ENCODE measurements around the gene CDH19.

Gene CDH19, protein sequence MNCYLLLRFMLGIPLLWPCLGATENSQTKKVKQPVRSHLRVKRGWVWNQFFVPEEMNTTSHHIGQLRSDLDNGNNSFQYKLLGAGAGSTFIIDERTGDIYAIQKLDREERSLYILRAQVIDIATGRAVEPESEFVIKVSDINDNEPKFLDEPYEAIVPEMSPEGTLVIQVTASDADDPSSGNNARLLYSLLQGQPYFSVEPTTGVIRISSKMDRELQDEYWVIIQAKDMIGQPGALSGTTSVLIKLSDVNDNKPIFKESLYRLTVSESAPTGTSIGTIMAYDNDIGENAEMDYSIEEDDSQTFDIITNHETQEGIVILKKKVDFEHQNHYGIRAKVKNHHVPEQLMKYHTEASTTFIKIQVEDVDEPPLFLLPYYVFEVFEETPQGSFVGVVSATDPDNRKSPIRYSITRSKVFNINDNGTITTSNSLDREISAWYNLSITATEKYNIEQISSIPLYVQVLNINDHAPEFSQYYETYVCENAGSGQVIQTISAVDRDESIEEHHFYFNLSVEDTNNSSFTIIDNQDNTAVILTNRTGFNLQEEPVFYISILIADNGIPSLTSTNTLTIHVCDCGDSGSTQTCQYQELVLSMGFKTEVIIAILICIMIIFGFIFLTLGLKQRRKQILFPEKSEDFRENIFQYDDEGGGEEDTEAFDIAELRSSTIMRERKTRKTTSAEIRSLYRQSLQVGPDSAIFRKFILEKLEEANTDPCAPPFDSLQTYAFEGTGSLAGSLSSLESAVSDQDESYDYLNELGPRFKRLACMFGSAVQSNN

DNA sequence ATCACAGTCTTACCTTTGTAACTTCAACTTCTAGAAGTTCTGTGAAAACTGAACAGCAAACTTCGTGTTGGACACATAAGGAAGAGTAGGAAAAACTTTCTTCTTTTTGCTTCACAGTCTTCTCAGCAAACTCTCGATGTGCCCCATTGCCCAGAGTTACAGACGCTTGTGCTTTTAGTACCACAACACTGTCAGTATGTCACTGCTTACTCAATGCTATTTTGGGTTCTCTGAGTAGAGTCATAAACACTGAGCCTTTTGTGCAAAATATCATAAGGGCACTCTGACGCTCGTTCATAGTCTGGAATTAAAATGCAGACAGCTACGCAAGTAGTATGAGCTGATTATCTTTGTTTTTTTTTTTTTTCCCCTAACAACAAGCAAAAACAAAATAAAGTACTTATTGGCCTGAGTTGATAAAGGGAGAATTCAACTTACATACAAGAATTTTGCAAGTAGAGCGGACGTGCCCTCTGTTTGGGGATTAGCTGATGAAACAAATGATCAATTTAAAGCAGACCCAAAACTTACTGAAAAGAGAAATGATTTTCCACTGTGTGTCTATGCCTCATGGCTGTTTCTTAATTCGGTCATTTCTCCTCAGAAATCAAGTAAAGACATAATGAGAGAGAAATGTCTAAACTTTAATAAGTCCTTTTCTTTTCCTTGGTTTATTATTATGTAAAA is at the start of gene CDH19:
CDH19 (minus strand) TSS at position 150 of the 687 bp plus-strand sequence. CDS start 31,886 bp downstream, outside the sequence.
- TF ChIP-seq, protein P1, sequence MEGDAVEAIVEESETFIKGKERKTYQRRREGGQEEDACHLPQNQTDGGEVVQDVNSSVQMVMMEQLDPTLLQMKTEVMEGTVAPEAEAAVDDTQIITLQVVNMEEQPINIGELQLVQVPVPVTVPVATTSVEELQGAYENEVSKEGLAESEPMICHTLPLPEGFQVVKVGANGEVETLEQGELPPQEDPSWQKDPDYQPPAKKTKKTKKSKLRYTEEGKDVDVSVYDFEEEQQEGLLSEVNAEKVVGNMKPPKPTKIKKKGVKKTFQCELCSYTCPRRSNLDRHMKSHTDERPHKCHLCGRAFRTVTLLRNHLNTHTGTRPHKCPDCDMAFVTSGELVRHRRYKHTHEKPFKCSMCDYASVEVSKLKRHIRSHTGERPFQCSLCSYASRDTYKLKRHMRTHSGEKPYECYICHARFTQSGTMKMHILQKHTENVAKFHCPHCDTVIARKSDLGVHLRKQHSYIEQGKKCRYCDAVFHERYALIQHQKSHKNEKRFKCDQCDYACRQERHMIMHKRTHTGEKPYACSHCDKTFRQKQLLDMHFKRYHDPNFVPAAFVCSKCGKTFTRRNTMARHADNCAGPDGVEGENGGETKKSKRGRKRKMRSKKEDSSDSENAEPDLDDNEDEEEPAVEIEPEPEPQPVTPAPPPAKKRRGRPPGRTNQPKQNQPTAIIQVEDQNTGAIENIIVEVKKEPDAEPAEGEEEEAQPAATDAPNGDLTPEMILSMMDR (IDR thresholded peaks at IDR 0.05; ENCODE audit: low read depth, low read length): no peak

DNA sequence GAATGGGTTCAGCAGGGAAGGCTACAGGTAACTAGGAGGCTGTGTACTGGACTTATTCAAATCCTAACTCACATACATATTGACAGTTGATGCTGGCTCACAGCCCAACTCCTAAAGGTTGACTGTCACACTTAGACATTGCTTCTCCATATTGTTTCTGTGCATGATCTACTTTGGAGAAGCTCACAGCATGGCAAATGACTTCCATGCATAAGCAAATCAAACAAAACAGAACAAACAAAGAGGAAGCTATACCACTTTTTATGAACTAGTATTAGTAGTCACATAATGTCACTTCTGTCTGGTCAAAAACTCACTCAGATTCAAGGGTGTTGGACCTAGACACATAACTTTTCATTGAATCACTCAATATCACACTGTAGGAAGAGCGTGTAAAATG is 43.8 kb upstream of the CDH19 start:
- TF ChIP-seq, protein P1 (IDR thresholded peaks at IDR 0.05; ENCODE audit: low read depth, low read length): no peak
- no peak overlapping the region for H3K4me3 ChIP-seq (ENCODE audit: low read depth, low read length)

More for the DNA sequence above, at the start of gene CDH19:
- H3K4me3 ChIP-seq (ENCODE audit: low read depth, low read length): no peak within 1 kb of the TSS

DNA sequence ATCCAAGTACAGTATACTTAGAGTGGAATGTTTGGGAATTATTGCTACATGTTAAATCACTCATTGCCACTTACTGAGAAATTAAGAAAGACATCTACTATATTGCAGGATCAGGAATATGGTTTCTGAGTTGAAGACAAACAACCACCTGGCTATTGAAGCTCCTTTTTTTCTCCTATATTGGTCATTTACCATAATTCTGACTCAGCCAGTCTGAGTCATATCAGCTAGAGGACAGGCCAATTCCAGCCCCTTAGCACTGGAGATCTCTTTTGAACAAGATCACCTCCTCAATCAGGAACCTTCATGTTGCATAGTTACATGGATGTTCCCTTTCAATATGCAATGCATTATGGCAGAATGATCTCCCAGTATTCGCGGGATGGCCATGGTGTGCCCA is 42.7 kb upstream of the CDH19 start:
- TF ChIP-seq, protein P1 (IDR thresholded peaks at IDR 0.05; ENCODE audit: low read depth, low read length): no peak

DNA sequence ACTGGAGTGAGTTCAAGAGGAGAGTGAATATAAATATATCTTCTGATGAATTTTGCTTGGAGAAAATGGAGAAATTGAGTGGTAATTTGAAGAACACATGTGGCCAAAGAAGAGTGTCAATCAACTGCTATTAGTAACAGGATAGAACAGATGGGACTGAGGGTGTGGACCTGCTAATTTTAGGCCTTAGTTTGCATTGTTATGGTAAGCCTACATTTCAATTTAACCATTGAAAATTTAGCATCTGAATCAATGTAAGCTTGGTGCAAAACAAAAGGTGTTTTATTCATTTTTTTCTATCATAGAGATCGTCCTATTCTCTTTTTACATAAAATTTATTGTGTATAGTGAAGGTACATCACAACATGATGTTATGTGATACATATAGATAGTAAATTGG is 42.1 kb upstream of the CDH19 start:
- no peak overlapping the region for H3K4me3 ChIP-seq (ENCODE audit: low read depth, low read length)
- TF ChIP-seq, protein P1 (IDR thresholded peaks at IDR 0.05; ENCODE audit: low read depth, low read length): no peak

More for the DNA sequence above, 42.7 kb upstream of the CDH19 start:
- no peak overlapping the region for H3K4me3 ChIP-seq (ENCODE audit: low read depth, low read length)

DNA sequence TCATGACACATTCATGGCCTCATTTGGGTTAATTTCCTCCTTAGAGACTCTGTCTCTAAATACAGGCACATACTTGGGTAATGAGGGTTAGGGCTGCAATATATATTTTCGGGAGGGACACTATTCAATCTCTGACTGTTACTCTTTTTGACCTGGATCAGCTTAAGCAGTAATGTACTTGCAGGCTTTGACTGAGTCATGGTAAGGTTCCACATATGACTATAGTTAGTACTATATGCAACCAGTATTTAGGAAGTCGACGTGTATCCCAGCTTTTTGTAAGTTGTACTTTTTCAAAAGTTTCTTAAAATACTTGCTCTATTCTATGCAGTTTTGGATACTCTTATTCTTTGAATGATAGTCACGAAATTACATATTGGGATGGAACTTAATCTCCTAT is 37.2 kb upstream of the CDH19 start:
- no peak overlapping the region for H3K4me3 ChIP-seq (ENCODE audit: low read depth, low read length)
- TF ChIP-seq, protein P1 (IDR thresholded peaks at IDR 0.05; ENCODE audit: low read depth, low read length): no peak

DNA sequence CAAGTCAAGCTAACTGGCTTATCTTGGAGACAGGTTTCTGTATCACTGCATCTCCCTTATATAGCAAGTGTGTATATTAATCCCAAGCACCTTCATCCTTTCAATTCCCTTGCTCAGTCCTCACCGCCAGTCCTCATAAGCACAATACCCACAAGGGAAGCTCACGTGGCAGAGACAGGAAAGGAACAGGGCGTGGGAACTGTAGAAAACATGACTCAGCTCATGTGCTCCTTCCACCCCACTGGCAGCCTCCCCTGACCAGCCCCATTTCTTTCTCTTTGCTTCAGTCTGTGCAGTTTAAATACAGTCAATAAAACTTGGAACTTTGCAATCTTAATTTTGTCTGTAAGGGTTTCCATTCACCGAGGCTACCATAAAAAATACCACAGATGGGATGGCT is 36.5 kb upstream of the CDH19 start:
- TF ChIP-seq, protein P1 (IDR thresholded peaks at IDR 0.05; ENCODE audit: low read depth, low read length): no peak
- H3K4me3 ChIP-seq (ENCODE audit: low read depth, low read length): no peak overlapping the region
